H1 (cell line): ENCODE results near the gene TOP1.

Source experiments
- BCL11A ChIP-seq, 2 experiments: IDR thresholded peaks; one replicate each; pipeline ENCODE4 v1.6.1; 2011; ENCODE audit warnings: low read depth in 2 of 2, low read length in 2 of 2, mild to moderate bottlenecking in 2 of 2
- CEBPB ChIP-seq: IDR thresholded peaks from 2 replicates; pipeline ENCODE4 v1.6.1; 2012; ENCODE audit warnings: low read depth, low read length
- EP300 ChIP-seq, 2 experiments: IDR thresholded peaks; 1 replicate in 1 of 2; 2 replicates in 1 of 2; pipeline ENCODE4 v1.6.1; 2011 to 2012; ENCODE audit warnings: low read depth in 2 of 2, low read length in 2 of 2, mild to moderate bottlenecking in 2 of 2, borderline replicate concordance in 1 of 2, inconsistent platforms in 1 of 2, moderate library complexity in 1 of 2
- EZH2 ChIP-seq: fragments of 200-600 bp; sonication (generic); IDR thresholded peaks from 2 replicates; pipeline ENCODE4 v1.7.1; 2012; ENCODE audit warnings: low read depth, mild to moderate bottlenecking, moderate library complexity, low read length, inconsistent platforms; ENCODE audit not compliant: severe bottlenecking
- KDM1A ChIP-seq: fragments of 200-600, 300-600 bp; sonication (generic); IDR thresholded peaks from 2 replicates; pipeline ENCODE4 v1.7.1; 2016; ENCODE audit warnings: mild to moderate bottlenecking, low read length, borderline replicate concordance
- POLR2A ChIP-seq, 2 experiments: IDR thresholded peaks; 1 replicate in 1 of 2; 2 replicates in 1 of 2; pipeline ENCODE4 v1.6.1; 2011; ENCODE audit warnings: low read depth in 2 of 2, low read length in 2 of 2, mild to moderate bottlenecking in 2 of 2; ENCODE audit errors: control extremely low read depth in 1 of 2
- RFX5 ChIP-seq: IDR thresholded peaks from 2 replicates; pipeline ENCODE4 v1.6.1; 2011; ENCODE audit warnings: low read depth, low read length, improper control_type of control experiment, borderline replicate concordance
- SP1 ChIP-seq: IDR thresholded peaks from 2 replicates; pipeline ENCODE4 v1.6.1; 2011; ENCODE audit warnings: low read depth, low read length
- SRF ChIP-seq: IDR thresholded peaks from 2 replicates; pipeline ENCODE4 v1.6.1; 2011; ENCODE audit warnings: mild to moderate bottlenecking, low read depth, low read length, moderate library complexity
- TF ChIP-seq, protein P1 (sequence below), 3 experiments: IDR thresholded peaks; 1 replicate in 2 of 3; 2 replicates in 1 of 3; pipeline versions ENCODE4 v1.5.1 to v1.6.1; 2011; ENCODE audit warnings: low read length in 3 of 3, mild to moderate bottlenecking in 3 of 3, inconsistent platforms in 2 of 3, low read depth in 1 of 3, moderate library complexity in 1 of 3; ENCODE audit not compliant: insufficient read depth in 1 of 3; ENCODE audit errors: control extremely low read depth in 1 of 3
- TF ChIP-seq, protein P2 (sequence below): fragments of 300-600 bp; sonication (generic); IDR thresholded peaks from 2 replicates; pipeline ENCODE4 v1.7.1; 2012; ENCODE audit warnings: low read length, moderate library complexity, mild to moderate bottlenecking, inconsistent platforms; ENCODE audit not compliant: insufficient replicate concordance
- TF ChIP-seq, protein P3 (sequence below): IDR thresholded peaks from 2 replicates; pipeline ENCODE4 v1.6.1; 2012; ENCODE audit warnings: low read length, inconsistent platforms

DNA sequence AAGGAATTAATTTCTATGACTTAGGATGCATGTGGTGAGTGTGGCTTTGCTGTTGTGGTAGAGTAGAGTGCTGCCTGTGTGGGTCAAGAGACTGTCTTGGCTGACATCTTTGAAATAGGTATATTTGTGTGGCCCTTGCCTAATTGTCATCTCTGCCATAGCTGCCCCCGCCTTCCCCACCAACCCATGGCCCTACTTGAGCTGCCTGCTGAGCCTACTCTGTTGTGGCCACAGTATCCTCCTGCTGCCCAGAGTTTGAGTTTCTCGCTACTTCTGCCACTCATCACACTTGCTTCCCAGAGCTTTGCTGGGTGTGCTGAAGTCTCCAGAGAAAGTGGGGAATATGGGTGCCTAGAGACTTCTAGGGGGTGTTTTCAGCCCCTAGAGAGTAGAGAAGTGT is 116.7 kb downstream of the TOP1 start:
- TF ChIP-seq POLR2A (IDR thresholded peaks at IDR 0.05; ENCODE audit: control extremely low read depth in 1 of 2, low read depth in 2 of 2, low read length in 2 of 2) = no peak
- TF ChIP-seq, protein P1, sequence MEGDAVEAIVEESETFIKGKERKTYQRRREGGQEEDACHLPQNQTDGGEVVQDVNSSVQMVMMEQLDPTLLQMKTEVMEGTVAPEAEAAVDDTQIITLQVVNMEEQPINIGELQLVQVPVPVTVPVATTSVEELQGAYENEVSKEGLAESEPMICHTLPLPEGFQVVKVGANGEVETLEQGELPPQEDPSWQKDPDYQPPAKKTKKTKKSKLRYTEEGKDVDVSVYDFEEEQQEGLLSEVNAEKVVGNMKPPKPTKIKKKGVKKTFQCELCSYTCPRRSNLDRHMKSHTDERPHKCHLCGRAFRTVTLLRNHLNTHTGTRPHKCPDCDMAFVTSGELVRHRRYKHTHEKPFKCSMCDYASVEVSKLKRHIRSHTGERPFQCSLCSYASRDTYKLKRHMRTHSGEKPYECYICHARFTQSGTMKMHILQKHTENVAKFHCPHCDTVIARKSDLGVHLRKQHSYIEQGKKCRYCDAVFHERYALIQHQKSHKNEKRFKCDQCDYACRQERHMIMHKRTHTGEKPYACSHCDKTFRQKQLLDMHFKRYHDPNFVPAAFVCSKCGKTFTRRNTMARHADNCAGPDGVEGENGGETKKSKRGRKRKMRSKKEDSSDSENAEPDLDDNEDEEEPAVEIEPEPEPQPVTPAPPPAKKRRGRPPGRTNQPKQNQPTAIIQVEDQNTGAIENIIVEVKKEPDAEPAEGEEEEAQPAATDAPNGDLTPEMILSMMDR (IDR thresholded peaks at IDR 0.05; ENCODE audit: control extremely low read depth in 1 of 3, insufficient read depth in 1 of 3, low read depth in 1 of 3, low read length in 3 of 3) = no peak
- no peak for TF ChIP-seq KDM1A
- no peak for TF ChIP-seq SRF
- TF ChIP-seq, protein P2, sequence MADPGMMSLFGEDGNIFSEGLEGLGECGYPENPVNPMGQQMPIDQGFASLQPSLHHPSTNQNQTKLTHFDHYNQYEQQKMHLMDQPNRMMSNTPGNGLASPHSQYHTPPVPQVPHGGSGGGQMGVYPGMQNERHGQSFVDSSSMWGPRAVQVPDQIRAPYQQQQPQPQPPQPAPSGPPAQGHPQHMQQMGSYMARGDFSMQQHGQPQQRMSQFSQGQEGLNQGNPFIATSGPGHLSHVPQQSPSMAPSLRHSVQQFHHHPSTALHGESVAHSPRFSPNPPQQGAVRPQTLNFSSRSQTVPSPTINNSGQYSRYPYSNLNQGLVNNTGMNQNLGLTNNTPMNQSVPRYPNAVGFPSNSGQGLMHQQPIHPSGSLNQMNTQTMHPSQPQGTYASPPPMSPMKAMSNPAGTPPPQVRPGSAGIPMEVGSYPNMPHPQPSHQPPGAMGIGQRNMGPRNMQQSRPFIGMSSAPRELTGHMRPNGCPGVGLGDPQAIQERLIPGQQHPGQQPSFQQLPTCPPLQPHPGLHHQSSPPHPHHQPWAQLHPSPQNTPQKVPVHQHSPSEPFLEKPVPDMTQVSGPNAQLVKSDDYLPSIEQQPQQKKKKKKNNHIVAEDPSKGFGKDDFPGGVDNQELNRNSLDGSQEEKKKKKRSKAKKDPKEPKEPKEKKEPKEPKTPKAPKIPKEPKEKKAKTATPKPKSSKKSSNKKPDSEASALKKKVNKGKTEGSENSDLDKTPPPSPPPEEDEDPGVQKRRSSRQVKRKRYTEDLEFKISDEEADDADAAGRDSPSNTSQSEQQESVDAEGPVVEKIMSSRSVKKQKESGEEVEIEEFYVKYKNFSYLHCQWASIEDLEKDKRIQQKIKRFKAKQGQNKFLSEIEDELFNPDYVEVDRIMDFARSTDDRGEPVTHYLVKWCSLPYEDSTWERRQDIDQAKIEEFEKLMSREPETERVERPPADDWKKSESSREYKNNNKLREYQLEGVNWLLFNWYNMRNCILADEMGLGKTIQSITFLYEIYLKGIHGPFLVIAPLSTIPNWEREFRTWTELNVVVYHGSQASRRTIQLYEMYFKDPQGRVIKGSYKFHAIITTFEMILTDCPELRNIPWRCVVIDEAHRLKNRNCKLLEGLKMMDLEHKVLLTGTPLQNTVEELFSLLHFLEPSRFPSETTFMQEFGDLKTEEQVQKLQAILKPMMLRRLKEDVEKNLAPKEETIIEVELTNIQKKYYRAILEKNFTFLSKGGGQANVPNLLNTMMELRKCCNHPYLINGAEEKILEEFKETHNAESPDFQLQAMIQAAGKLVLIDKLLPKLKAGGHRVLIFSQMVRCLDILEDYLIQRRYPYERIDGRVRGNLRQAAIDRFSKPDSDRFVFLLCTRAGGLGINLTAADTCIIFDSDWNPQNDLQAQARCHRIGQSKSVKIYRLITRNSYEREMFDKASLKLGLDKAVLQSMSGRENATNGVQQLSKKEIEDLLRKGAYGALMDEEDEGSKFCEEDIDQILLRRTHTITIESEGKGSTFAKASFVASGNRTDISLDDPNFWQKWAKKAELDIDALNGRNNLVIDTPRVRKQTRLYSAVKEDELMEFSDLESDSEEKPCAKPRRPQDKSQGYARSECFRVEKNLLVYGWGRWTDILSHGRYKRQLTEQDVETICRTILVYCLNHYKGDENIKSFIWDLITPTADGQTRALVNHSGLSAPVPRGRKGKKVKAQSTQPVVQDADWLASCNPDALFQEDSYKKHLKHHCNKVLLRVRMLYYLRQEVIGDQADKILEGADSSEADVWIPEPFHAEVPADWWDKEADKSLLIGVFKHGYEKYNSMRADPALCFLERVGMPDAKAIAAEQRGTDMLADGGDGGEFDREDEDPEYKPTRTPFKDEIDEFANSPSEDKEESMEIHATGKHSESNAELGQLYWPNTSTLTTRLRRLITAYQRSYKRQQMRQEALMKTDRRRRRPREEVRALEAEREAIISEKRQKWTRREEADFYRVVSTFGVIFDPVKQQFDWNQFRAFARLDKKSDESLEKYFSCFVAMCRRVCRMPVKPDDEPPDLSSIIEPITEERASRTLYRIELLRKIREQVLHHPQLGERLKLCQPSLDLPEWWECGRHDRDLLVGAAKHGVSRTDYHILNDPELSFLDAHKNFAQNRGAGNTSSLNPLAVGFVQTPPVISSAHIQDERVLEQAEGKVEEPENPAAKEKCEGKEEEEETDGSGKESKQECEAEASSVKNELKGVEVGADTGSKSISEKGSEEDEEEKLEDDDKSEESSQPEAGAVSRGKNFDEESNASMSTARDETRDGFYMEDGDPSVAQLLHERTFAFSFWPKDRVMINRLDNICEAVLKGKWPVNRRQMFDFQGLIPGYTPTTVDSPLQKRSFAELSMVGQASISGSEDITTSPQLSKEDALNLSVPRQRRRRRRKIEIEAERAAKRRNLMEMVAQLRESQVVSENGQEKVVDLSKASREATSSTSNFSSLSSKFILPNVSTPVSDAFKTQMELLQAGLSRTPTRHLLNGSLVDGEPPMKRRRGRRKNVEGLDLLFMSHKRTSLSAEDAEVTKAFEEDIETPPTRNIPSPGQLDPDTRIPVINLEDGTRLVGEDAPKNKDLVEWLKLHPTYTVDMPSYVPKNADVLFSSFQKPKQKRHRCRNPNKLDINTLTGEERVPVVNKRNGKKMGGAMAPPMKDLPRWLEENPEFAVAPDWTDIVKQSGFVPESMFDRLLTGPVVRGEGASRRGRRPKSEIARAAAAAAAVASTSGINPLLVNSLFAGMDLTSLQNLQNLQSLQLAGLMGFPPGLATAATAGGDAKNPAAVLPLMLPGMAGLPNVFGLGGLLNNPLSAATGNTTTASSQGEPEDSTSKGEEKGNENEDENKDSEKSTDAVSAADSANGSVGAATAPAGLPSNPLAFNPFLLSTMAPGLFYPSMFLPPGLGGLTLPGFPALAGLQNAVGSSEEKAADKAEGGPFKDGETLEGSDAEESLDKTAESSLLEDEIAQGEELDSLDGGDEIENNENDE = no peak
- TF ChIP-seq EP300 (IDR thresholded peaks at IDR 0.05; ENCODE audit: borderline replicate concordance in 1 of 2, low read depth in 2 of 2, low read length in 2 of 2) = no peak
- TF ChIP-seq, protein P3, sequence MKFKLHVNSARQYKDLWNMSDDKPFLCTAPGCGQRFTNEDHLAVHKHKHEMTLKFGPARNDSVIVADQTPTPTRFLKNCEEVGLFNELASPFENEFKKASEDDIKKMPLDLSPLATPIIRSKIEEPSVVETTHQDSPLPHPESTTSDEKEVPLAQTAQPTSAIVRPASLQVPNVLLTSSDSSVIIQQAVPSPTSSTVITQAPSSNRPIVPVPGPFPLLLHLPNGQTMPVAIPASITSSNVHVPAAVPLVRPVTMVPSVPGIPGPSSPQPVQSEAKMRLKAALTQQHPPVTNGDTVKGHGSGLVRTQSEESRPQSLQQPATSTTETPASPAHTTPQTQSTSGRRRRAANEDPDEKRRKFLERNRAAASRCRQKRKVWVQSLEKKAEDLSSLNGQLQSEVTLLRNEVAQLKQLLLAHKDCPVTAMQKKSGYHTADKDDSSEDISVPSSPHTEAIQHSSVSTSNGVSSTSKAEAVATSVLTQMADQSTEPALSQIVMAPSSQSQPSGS = no peak
- TF ChIP-seq SP1 = no peak
- no peak for TF ChIP-seq CEBPB
- no peak for TF ChIP-seq EZH2
- no peak for TF ChIP-seq BCL11A (IDR thresholded peaks at IDR 0.05; ENCODE audit: low read depth in 2 of 2, low read length in 2 of 2)
- no peak for TF ChIP-seq RFX5
